T-helper 2 cell treated with Interferon-gamma antibody and Interleukin-4, amounts not matched to agents 5 μg/mL and 100 μg/mL, for 36 hours (primary cell): ENCODE data around the gene DHRS9.

Experiments
- DNase-seq: peaks from one replicate; pipeline ENCODE4 v3.0.0; 2021; ENCODE audit warnings: low spot score
- H3K27ac Mint-ChIP-seq: one replicate; pipeline ENCODE4 v1.8.0; 2021; ENCODE audit warnings: mild to moderate bottlenecking, mixed read lengths
- H3K27me3 Mint-ChIP-seq: one replicate; pipeline ENCODE4 v1.8.0; 2021; ENCODE audit warnings: low read depth, mixed read lengths
- H3K36me3 Mint-ChIP-seq: one replicate; pipeline ENCODE4 v1.8.0; 2021; ENCODE audit warnings: low read depth, mixed read lengths
- H3K4me1 Mint-ChIP-seq: one replicate; pipeline ENCODE4 v1.8.0; 2021; ENCODE audit warnings: low read depth, mixed read lengths
- H3K4me3 Mint-ChIP-seq: one replicate; pipeline ENCODE4 v1.8.0; 2022; ENCODE audit warnings: mild to moderate bottlenecking, moderate library complexity, mixed read lengths
- H3K9me3 Mint-ChIP-seq: one replicate; pipeline ENCODE4 v1.8.0; 2021; ENCODE audit warnings: mixed read lengths

Gene DHRS9

GRCh38 chr2:169139993-169140767 is 70.8 kb downstream of the DHRS9 start:
- no peaks in the 10 kb centered on the region for H3K36me3 Mint-ChIP-seq
- H3K27me3 Mint-ChIP-seq = no peaks in the 10 kb centered on the region
- no peak overlapping the region for H3K4me3 Mint-ChIP-seq
- DNase-seq = no peak
- no peaks in the 10 kb centered on the region for H3K9me3 Mint-ChIP-seq
- H3K27ac Mint-ChIP-seq = no peak overlapping the region
- no peaks in the 10 kb centered on the region for H3K4me1 Mint-ChIP-seq

GRCh38 chr2:169141713-169142352 is 72.5 kb downstream of the DHRS9 start:
- Mint-ChIP-seq H3K27me3 (peaks cover 3% of the 10 kb centered on the region), H3K36me3 (no peaks in the 10 kb centered on the region), H3K9me3 (no peaks in the 10 kb centered on the region), H3K27ac (no peak overlapping the region), H3K4me3 (no peak overlapping the region), H3K4me1 (no peaks in the 10 kb centered on the region)
- peak; percentile 32 for DNase-seq

- no peak overlapping the region for H3K4me3 Mint-ChIP-seq
- H3K36me3 Mint-ChIP-seq = no peaks in the 10 kb centered on the region
- no peak for DNase-seq
- peaks cover 6% of the 10 kb centered on the region for H3K27me3 Mint-ChIP-seq
- H3K27ac Mint-ChIP-seq = no peak overlapping the region
- H3K4me1 Mint-ChIP-seq = no peaks in the 10 kb centered on the region
- H3K9me3 Mint-ChIP-seq = no peaks in the 10 kb centered on the region
These were observed 74.6 kb downstream of the DHRS9 start for GRCh38 chr2:169143998-169144397.
